GM19324 (cell line): Measurements from ENCODE around the gene PGGHG.
"Not testable (repeated sequence)": the region's sequence is repeated elsewhere in the genome, so short reads cannot be mapped to it uniquely, and the experiment has no call there.

ENCODE experiments used
- ATAC-seq: cut with Tn5 transposase; IDR thresholded peaks from one replicate; pipeline ENCODE4 v1.9.1; 2021; ENCODE audit warnings: mild to moderate bottlenecking, moderate library complexity; ENCODE audit not compliant: unreplicated experiment, low FRiP score

Gene PGGHG

DNA sequence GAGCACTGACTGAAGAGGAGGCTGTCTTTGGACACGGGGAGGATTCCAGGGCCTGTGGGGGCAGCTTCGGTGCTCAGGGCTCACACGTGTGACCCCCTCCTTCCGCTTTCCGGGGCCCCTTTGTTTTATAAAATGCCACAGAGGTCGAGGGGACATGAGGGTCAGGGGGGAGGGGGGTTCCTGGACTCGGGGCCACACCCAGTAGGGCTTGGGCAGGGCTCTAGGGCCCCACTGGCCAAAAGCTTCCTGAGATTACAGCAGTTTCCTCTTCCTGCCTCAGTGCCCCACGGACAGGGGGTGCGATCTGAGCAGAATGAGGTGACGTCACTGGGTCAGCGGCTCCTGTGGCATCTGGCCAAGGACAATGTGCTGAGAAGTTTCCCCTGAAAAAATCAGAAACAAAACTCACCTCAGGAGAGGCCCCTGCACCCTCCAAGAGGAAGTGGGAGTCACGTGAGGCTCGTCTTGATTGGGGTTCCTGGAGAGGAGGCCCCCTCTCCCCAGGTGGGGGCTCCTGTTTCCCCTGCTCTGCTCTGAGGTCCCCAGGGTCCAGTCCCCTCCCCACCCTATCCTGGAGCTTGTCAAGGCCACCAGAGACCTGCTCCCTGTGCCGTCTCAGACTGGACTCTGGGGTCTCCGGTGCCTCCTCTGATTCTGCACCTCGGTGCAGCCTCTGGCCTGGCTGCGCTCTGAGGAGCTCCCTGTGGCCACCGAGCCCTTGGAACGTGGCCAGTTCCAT, 38.1 kb downstream of the PGGHG start:
- no peak for ATAC-seq

DNA sequence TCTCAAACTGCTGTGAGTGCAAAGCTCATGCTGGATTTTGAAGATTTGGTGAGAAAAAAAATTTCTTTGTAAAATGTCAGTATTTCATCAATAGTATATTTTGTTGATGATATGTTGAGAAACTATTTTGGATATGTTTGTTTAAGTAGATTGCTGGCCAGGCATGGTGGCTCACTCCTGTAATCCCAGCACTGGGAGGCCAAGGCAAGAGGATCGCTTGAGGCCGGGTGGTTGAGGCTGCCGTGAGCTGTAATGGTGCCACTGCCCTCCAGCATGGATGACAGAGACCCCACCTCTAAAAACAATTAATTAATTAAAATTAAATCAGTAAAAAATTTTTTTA, 38.6 kb downstream of the PGGHG start:
- ATAC-seq, result no peak

DNA sequence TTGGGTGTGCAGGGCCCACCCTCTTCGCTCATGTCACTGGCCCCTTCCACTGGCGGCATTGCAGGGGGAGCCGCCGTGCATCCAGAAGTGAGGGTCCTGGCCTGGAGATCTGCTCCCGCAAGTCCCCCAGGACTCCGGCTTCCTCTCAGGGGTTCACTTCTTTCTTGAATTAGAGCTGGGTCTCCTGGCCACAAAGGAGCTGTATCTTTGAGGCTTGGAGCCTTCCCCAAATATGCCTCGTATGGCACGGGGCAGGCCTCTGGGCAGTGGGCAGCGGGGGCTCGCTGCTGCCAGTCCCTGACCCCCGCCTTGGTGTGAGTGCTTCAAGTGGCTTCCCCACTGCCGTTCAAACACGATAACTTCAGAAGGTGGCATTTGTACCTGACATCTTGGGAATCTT, 39.1 kb downstream of the PGGHG start:
- no peak for ATAC-seq

DNA sequence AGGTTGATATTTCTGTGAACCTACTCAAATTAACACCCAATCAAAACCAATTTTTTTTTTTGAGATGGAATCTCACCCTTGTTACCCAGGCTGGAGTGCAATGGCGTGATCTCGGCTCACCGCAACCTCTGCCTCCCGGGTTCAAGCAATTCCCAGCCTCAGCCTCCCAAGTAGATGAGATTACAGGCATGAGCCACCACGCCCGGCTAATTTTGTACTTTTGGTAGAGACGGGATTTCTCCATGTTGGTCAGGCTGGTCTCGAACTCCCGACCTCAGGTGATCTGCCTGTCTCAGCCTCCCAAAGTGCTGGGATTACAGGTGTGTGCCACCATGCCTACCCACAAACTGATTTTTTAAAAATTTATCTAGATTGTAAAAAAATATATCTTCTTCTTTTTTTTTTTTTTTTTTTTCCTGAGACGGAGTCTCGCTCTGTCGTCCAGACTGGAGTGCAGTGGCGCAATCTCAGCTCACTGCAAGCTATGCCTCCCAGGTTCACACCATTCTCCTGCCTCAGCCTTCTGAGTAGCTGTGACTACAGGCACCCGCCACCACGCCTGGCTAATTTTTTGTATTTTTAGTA, 39.7 kb downstream of the PGGHG start:
- ATAC-seq, result not testable (repeated sequence)

DNA sequence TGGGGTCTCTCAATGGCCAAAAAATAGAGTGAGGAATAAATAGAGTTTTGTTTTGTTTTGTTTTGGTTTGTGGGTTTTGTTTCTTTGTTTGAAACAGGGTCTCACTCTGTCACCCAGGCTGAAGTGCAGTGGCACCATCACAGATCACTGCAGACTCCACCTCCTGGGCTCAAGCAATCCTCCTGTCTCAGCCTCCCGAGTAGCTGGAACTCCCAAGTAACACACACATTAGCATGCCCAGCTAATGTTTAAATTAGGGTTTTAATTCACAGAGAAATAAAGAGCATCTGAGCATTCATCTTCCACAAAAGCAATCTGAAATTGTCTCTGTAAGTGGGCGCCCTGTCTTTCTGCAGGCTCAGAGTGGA, 40.9 kb downstream of the PGGHG start:
- no peak for ATAC-seq

DNA sequence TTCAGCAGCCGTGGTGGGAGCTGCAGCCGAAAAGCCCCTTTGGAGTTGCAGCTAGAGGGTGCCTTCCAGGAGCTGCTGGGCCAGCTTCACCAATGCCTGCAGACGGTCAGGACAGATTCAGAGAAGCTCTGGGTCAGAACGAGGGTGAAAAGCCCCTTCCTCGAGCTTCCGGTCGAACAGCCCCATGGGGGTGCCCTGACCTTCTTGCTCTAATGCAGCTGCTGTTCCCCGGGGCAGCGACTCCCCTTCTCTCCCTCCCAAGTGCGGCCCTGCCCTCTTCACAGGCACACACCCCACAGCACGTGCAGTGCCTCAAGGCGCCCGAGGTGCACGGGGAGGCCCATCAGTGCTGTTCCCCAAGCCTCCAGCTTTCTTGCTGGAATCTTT, 41.4 kb downstream of the PGGHG start:
- ATAC-seq, result no peak

DNA sequence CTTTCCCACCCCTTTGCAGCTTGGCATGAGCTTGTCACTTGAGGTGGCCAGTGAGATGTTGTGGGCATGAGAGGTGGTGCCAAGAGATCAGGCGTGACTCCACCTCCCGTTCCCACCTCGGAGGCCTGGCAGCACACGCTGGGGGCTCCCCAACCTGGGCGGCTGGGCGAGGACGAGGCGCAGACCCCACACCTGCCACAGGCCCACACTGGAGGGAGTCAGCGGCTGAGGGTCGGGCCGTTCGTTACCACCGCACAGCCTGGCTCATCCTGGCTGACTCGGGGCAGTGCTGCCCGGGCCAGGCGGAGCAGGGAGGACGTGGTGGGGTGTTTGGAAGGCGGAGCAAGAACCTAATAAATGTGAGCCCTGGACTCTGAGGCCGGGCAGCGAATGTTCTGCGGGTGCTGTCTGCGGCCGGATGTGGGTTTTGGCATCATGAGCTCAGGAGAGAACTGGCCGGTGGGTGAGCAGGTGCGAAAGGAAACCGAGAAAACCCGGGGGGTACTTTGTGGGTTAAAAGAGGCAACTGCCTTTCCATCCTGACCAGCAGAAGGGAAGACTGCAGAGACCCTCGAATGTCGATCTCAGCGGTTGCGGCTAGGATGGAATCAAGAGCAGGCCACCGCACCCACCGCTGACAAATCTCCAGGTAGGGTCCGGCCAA, 41.9 kb downstream of the PGGHG start:
- ATAC-seq, result peak; percentile 61

DNA sequence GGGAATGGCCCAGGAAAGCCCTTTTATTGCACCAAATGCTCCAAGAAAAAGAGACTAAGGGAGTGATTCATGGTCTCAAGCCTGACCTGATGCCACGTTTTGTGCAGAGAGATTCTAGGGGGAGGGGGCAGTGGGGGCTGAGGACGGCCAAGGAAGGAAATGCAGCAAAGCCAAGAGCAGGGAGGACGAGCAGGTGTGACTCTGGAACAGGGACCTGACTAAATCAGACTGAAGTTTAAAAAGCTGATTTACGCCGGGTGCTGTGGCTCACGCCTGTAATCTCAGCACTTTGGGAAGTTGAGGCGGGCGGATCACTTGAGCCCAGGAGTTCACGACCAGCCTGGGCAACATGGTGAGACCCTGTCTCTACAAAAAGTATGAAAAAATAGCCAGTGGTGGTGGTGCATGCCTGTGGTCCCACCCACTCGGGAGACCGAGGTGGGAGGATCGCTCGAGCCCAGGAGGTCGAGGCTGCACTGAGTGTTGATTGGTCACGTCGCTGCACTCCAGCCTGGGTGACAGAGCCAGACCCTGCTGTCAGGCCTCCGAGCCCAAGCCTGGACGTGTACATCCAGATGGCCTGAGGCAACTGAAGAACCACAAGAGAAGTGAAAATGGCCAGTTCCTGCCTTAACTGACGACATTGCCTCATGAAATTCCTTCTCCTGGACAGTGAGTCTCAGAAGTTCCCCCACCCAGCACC, 42.6 kb downstream of the PGGHG start:
- peak; percentile 10 for ATAC-seq

DNA sequence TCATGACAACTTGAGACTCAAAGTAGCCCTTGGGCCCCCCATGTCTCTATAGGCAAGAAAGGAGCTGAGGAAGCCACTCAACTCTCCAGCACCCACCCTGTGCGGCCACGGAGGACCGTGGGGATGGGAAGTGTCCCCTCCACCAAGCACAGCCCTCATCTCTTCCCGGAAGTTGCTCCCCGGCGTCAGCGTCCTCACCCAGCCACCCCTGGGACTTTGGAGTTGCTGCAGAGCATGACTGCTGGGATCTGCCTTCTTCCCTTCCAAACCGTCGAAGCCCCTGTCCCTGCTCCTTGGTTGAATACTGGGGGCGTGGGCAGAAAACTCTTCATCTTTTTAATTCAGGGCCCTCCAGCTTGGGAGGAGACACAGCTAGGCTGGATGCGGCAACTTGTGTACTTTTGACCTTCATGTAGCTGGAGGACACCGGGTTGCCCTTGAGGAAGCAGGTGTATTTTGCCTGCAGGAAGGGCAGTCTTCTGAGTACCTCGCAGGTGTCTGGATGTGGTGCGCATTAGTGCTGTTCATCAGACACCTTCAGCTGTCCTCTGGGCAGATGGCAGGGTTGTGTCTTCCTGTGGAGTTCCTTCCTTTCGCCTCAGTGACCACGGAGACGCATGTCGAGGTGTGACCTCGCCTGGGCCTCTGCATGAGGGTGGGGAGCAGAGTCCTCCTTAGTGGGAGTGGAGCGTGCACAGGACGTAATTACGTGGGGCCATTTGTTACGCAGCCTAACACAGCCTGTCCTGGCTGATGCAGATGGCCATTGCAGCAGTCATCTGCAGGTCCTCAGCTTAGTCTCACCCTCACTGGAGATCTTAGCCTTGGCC, 43.9 kb downstream of the PGGHG start:
- ATAC-seq, result no peak

DNA sequence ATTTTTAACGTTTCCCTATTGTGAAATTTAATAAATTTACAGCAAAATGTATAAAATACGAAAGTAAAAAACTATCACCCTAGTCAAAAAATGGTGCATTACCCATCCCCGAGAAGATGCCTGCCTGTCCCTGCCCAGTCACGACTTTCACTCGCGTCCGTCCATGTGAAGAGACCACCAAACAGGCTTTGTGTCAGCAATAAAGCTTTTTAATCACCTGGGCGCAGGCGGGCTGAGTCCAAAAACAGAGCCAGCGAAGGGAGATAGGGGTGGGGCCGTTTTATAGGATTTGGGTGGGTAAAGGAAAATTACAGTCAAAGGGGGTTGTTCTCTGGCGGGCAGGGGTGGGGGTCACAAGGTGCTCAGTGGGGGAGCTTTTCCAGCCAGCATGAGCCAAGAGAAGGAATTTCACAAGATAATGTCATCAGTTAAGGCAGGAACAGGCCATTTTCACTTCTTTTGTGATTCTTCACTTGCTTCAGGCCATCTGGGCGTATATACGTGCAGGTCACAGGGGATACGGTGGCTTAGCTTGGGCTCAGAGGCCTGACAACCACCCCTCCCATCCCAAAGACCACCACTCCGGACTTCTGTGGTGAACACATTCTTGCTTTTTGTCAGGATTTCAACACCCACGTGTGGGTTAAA, 44.8 kb downstream of the PGGHG start:
- ATAC-seq, result not testable (repeated sequence)

DNA sequence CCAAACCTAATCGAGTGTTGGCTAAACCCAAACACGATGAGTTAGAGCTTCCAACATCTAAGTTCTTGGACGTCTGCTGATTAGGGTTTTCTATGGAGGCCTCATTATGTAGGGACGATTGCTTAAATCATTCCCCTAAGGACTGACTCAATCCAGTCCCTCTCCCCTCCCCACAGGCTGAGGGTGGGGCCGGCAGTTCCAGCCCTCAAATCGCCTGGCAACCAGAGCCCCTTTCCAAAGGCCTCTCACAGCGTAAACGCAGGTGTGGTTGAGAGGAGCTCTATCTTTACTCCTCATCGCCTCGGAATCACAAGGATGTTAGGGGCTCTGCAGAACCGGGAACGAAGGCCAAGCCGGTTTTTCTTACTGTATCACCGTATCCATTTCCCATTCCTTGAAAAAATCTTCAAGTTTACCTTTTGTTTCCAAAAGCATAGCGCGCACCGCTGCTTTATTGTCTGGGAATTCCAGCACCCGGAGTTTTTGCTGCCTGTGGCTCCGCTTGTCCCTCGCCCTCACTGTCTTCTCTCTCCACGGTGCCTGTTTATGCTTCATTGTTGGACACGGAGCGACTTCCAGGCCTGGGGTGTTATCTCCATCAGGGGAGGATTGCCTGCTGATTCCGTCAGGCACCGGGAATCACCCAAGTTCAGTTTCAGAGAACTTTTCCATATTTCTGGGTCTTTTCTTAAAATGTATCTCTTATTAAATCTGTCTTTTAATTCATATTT, 45.5 kb downstream of the PGGHG start:
- ATAC-seq, result no peak

DNA sequence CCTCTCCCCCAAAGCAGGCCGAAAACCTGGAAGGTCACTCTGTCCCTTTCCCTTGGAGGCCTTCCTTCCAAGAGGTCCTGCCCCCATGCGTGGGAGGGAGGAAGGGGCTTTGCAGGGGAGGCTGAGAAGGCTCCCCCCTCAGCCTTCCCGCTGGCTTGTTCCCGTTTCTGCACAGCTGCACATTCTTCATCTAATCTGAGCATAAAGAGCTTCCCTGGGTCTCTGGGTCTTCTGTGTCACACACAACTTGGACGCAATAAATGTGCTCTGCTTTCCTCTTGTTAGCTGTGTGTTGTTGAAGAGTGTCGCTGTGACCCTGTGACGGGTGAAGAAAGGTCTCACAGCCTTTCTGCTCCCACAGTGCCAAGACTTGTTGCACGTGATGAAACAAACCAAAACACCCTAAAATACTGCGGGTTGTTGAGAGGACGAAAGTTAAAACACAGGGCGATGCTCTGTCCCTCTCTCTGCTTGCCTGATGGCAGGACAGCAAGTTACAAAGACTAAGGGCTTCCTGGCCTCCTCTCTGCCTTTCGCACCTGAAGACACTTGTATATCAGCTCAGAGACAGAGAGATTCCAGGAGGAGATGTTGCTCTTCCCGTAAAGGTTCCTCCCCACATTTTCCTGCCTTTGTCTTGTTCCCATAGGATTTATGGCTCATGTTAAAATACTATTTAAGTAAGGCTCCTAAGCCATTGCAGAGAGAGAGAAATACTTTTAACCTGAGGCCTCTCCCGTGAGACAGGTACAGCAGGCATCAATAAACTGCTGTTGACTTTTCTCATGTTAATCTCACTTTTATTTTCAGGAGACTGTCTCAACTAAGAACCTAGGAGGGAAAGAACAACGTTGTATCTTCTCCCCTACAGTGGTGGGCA, 47.1 kb downstream of the PGGHG start:
- no peak for ATAC-seq

DNA sequence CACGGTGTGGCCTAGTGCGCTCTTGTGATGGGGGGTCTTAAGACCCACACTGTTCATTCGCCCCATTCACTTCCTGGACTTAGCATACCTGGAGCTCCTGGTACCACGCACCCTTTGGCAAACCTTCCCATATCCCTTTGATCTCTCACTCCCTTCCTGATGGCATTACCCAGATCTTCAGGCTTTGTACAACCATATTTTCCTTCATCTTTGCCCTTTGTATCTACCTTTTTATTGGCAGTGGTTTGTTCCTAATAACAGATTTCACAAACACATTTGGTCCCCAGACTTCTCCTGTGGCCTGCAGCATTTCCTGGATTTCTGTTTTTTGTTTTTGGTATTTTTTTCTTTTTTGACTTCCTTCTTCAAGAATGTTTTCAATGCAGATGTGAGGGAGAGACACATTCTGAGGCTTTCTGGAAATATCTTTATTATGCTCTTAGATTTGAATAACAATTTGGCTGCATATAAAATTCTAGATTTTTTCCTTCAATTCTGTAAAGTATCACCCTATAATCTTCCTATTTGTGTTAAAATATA, 47.8 kb downstream of the PGGHG start:
- ATAC-seq, result no peak

DNA sequence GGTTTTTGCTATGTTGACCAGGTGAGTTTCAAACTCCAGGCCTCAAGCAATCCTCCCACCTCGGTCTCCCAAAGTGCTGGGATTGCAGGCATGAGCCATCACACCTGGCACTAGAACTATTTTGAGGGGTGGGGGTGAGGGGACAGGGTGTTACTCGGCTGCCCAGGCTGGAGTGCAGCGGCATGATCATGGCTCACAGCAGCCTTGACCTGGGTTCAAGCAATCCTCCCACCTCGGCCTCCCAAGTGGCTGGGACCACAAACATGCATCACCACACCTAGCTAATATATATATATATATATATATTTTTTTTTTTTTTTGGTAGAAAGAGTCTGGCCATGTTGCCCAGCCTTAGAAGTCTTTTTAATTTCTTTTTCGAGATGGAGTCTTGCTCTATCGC, 48.8 kb downstream of the PGGHG start:
- no peak for ATAC-seq

DNA sequence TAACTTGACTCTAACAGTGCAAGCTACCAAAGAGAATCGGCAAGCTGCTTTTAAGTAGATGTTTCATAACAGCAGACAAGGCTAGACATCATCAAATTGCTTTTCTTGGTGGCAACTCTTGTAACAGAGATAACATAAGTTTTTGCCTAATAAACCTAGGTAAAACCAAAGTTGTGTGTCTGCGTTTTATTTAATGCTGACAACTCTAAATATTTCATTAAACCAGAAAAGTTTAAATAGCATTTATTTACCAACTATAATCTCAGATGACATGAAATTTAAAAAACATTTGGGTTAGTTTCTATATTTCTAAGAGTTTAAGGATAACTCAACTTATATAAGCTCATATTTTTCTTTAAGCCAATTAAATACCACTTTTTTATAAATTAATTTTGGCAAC, 51.0 kb downstream of the PGGHG start:
- ATAC-seq, result no peak

DNA sequence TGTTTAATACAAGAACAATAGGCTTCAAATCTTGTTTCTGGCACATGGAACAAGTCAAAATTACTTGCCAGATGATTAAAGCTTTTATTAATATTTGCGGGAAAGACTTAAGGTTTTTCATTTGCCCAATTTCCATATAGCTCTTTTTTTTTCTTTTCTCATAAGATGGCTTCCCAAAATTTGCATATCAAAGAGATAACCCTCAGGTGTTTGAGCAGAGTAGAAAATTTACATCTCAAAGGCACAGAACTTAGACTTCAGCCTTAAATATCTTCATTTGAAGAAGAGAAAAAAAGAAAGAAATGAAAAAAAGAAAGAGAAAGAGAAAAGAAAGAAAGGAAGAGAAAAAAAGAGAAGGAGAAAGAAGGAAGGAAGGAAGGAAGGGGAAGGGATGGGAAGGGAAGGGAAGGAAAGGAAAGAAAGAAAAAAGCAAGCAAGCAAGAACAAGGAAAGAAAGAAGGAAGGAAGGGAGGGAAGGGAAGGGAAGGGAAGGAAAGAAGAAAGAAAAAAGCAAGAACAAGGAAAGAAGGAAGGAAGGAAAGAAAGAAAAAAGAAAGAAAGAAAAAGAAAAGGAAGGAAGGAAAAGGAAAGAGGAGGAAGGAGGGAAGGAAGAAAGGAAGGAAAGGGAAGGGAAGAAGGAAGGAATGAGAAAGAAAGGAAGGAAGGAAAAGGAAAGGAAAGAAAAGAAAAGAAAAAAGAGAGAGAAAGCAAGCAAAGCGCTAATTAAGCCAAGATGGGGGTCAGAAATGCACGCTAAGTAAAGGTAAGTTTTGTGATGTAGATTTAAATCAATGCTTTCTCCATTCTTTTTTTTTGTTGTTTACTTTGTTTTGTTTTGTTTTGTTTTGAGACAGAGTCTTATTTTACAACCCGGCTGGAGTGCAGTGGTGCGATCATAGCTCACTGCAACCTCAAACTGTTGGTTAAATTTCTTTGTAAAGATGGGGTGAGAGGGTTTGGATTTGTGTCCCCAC, 51.9 kb downstream of the PGGHG start:
- ATAC-seq, result no peak

DNA sequence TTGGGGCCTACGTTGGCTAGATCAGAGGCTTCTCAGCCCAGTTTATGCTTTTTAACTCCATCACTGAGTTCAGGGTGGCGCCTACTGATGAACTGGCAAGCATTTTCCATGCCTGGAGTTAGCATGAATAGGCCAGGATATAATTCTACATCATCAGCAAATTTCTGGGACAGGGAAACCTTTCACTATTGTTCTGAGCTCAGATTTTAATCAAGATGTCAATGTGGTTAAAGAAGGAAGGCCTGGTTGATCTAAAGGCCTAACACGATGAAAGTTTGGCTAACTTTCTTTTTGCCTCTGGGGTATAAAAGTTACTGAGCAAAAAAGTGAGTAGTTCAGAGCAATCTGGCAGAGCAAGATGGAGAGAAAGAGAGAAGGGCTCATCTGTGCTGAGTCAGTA, 53.4 kb downstream of the PGGHG start:
- no peak for ATAC-seq
